ENCODE measurements around the gene DIAPH2. TPM values are rescaled to one million over a fixed set of nuclear protein-coding genes. Genes with fewer than 3 reads are reported as not detected.
A peak's percentile ranks its signal among the peaks of the same experiment; 100 is the strongest.
"Not testable (repeated sequence)": the region's sequence is repeated elsewhere in the genome, so short reads cannot be mapped to it uniquely, and the experiment has no call there.

DIAPH2 gene
- total RNA-seq, 2 experiments from 2014 or later: 9.1 to 12.4 TPM

DNA sequence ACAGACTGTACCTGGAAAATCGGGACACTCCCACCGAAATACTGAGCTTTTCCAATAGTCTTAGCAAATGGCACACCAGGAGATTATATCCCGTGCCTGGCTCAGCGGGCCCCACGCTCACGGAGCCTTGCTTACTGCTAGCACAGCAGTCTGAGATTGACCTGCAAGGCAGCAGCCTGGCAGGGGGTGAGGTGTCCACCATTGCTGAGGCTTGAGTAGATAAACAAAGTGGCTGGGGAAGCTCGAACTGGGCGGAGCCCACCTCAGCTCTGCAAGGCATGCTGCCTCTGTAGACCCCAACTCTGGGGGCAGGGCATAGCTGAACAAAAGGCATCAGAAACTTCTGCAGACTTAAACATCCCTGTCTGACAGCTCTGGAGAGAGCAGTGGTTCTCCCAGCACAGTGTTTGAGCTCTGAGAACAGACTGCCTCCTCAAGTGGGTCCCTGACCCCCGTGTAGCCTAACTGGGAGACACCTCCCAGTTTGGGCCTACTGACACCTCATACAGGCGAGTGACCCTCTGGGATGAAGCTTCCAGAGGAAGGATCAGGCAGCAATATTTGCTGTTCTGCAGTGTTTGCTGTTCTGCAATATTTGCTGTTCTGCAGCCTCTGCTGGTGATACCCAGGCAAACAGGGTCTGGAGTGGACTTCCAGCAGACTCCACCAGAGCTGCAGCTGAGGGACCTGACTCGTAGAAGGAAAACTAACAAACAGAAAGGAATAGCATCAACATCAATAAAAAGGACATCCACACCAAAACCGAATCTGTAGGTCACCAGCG lies 725.2 kb downstream of the DIAPH2 start:
- intact Hi-C loops (cut with DNase I, micrococcal nuclease); POLR2A ChIA-PET; H3K9me3 Mint-ChIP-seq (ENCODE audit: low read depth); H3K27ac Mint-ChIP-seq; CTCF ChIA-PET; DNase-seq; ATAC-seq; H3K27me3 Mint-ChIP-seq; H3K4me1 Mint-ChIP-seq; H3K4me3 Mint-ChIP-seq; H3K36me3 Mint-ChIP-seq (ENCODE audit: low read depth): not testable (repeated sequence)

- H3K27me3 Mint-ChIP-seq: no peaks in the 10 kb centered on the region
- ATAC-seq (no peak), DNase-seq (no peak)
- H3K4me1 Mint-ChIP-seq: no peaks in the 10 kb centered on the region
- intact Hi-C loops (cut with DNase I, micrococcal nuclease): no loop called here
- no peaks in the 10 kb centered on the region for H3K36me3 Mint-ChIP-seq (ENCODE audit: low read depth)
- CTCF ChIA-PET: no interaction called here
- POLR2A ChIA-PET: no interaction called here
- no peak overlapping the region for H3K4me3 Mint-ChIP-seq
- H3K27ac Mint-ChIP-seq: no peak overlapping the region
- no peaks in the 10 kb centered on the region for H3K9me3 Mint-ChIP-seq (ENCODE audit: low read depth)
These were observed 731.8 kb downstream of the DIAPH2 start for GRCh38 chrX:97416461-97416860.

GRCh38 chrX:97429101-97429500 lies 744.5 kb downstream of the DIAPH2 start:
- POLR2A ChIA-PET: no interaction called here
- CTCF ChIA-PET: no interaction called here
- intact Hi-C loops (cut with DNase I, micrococcal nuclease): no loop called here
- ATAC-seq (no peak), DNase-seq (no peak)
- Mint-ChIP-seq H3K27me3 (no peaks in the 10 kb centered on the region), H3K4me1 (no peaks in the 10 kb centered on the region), H3K4me3 (no peak overlapping the region), H3K27ac (no peak overlapping the region), H3K9me3 (ENCODE audit: low read depth) (no peaks in the 10 kb centered on the region), H3K36me3 (ENCODE audit: low read depth) (no peaks in the 10 kb centered on the region)

GRCh38 chrX:97431281-97431680 lies 746.6 kb downstream of the DIAPH2 start:
- DNase-seq (no peak), ATAC-seq (no peak)
- ChIA-PET CTCF (no interaction called here), POLR2A (no interaction called here)
- Mint-ChIP-seq H3K27me3 (no peaks in the 10 kb centered on the region), H3K36me3 (ENCODE audit: low read depth) (no peaks in the 10 kb centered on the region), H3K27ac (no peak overlapping the region), H3K4me1 (no peaks in the 10 kb centered on the region), H3K9me3 (ENCODE audit: low read depth) (no peaks in the 10 kb centered on the region), H3K4me3 (no peak overlapping the region)
- intact Hi-C loops (cut with DNase I, micrococcal nuclease): no loop called here

- Mint-ChIP-seq H3K4me1 (no peaks in the 10 kb centered on the region), H3K36me3 (ENCODE audit: low read depth) (no peaks in the 10 kb centered on the region), H3K27ac (no peak overlapping the region), H3K27me3 (no peaks in the 10 kb centered on the region), H3K4me3 (no peak overlapping the region), H3K9me3 (ENCODE audit: low read depth) (no peaks in the 10 kb centered on the region)
- ATAC-seq (no peak), DNase-seq (no peak)
- ChIA-PET POLR2A (no interaction called here), CTCF (no interaction called here)
- intact Hi-C loops (cut with DNase I, micrococcal nuclease): loop anchor here in 1 of 2 experiments (10.0 kb wide), 1 partner anchor 238 kb away; no protein-coding TSS in a partner anchor
These were observed 761.7 kb downstream of the DIAPH2 start for GRCh38 chrX:97446298-97446882.

GRCh38 chrX:97447306-97447705 lies 762.7 kb downstream of the DIAPH2 start:
- Mint-ChIP-seq H3K36me3 (ENCODE audit: low read depth) (no peaks in the 10 kb centered on the region), H3K27ac (no peak overlapping the region), H3K9me3 (ENCODE audit: low read depth) (no peaks in the 10 kb centered on the region), H3K27me3 (no peaks in the 10 kb centered on the region), H3K4me1 (no peaks in the 10 kb centered on the region), H3K4me3 (no peak overlapping the region)
- ATAC-seq (no peak), DNase-seq (no peak)
- POLR2A ChIA-PET: no interaction called here
- intact Hi-C loops (cut with DNase I, micrococcal nuclease): loop anchor here in 1 of 2 experiments (10.0 kb wide), 1 partner anchor 237 kb away; no protein-coding TSS in a partner anchor
- CTCF ChIA-PET: interaction anchor here (1.4 kb wide), 1 partner anchor 10 kb away, joined by 3 read pairs; no protein-coding TSS in a partner anchor

DNA sequence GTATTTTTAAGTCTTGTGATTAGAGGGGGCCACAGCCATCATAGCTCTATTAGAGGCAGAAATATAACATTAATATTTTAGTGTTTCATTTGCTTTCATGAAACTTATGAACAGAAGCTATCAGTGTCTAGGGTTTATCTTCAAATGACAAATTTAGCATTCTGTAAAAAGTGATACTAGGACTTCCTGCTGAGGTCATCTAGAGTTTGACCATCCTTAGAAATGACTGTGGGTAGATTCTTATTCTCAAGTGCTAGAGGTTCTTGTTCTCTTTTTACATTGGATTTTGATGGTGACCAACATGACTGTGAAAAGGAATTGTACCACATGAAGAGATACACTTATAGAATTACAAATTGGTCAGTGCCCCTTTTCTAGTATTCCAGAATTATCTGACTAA lies 767.6 kb downstream of the DIAPH2 start:
- no peak overlapping the region for H3K4me3 Mint-ChIP-seq
- H3K36me3 Mint-ChIP-seq (ENCODE audit: low read depth): no peaks in the 10 kb centered on the region
- H3K4me1 Mint-ChIP-seq: no peaks in the 10 kb centered on the region
- no peak for DNase-seq
- POLR2A ChIA-PET: no interaction called here
- CTCF ChIA-PET: no interaction called here
- intact Hi-C loops (cut with DNase I, micrococcal nuclease): no loop called here
- no peak for ATAC-seq
- H3K27me3 Mint-ChIP-seq: no peaks in the 10 kb centered on the region
- H3K27ac Mint-ChIP-seq: no peak overlapping the region
- peaks cover 2% of the 10 kb centered on the region for H3K9me3 Mint-ChIP-seq (ENCODE audit: low read depth)

DNA sequence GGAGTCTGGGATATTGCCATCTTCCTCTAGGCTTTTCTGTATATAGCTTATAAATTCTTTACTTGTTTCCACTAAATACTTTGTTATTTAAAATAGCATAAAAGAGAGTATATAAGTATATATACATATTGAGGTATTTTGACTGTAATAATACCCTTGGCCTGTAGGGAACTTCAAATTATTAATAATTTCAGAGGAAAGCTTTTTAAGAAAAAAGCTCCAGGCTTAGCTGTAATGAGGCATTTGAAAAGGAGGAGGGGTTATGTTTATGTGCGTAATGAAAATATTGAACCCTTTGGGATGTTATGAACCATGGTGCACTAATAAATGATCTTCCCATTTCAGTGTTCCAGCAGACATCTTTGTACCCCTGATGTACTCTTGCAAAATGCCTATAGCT lies 777.1 kb downstream of the DIAPH2 start:
- H3K36me3 Mint-ChIP-seq (ENCODE audit: low read depth): no peaks in the 10 kb centered on the region
- no peaks in the 10 kb centered on the region for H3K4me1 Mint-ChIP-seq
- H3K27me3 Mint-ChIP-seq: no peaks in the 10 kb centered on the region
- H3K9me3 Mint-ChIP-seq (ENCODE audit: low read depth): no peaks in the 10 kb centered on the region
- no peak for ATAC-seq
- intact Hi-C loops (cut with DNase I, micrococcal nuclease): no loop called here
- ChIA-PET CTCF (interaction anchor here (0.5 to 1.8 kb wide), 2 partner anchors 12 to 112 kb away, joined by 3 to 4 read pairs; no protein-coding TSS in a partner anchor), POLR2A (interaction anchor here (0.6 kb wide), 1 partner anchor 19 kb away, joined by 3 read pairs; no protein-coding TSS in a partner anchor)
- H3K27ac Mint-ChIP-seq: no peak overlapping the region
- no peak overlapping the region for H3K4me3 Mint-ChIP-seq
- no peak for DNase-seq

DNA sequence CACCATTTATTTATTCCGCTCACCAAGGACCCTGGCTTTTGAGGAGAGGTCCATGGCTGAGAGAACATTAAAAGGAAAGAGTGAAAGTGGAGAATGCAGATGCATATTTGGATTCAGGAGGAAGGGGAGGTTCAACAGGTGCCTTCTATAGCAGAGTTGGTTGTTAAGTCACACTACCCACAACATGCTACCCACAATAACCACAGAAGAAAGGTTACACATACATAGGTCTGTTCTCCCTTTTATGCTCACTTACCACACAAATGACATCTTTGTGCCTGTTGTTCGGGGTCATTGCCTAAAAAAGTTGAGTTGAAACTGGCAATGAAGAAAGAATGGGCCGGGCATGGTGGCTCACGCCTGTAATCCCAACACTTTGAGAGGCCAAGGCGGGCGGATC lies 786.4 kb downstream of the DIAPH2 start:
- no peak overlapping the region for H3K27ac Mint-ChIP-seq
- no peaks in the 10 kb centered on the region for H3K27me3 Mint-ChIP-seq
- POLR2A ChIA-PET: no interaction called here
- CTCF ChIA-PET: no interaction called here
- no peak overlapping the region for H3K4me3 Mint-ChIP-seq
- H3K4me1 Mint-ChIP-seq: no peaks in the 10 kb centered on the region
- H3K36me3 Mint-ChIP-seq (ENCODE audit: low read depth): no peaks in the 10 kb centered on the region
- peak; percentile 49 for ATAC-seq
- no peaks in the 10 kb centered on the region for H3K9me3 Mint-ChIP-seq (ENCODE audit: low read depth)
- intact Hi-C loops (cut with DNase I, micrococcal nuclease): no loop called here
- DNase-seq: no peak

GRCh38 chrX:97474933-97475332 lies 790.3 kb downstream of the DIAPH2 start:
- ChIA-PET POLR2A (no interaction called here), CTCF (no interaction called here)
- Mint-ChIP-seq H3K27ac (no peak overlapping the region), H3K27me3 (no peaks in the 10 kb centered on the region), H3K36me3 (ENCODE audit: low read depth) (no peaks in the 10 kb centered on the region), H3K9me3 (ENCODE audit: low read depth) (no peaks in the 10 kb centered on the region), H3K4me3 (no peak overlapping the region), H3K4me1 (no peaks in the 10 kb centered on the region)
- no peak for DNase-seq
- ATAC-seq: no peak
- intact Hi-C loops (cut with DNase I, micrococcal nuclease): no loop called here

- DNase-seq: no peak
- ChIA-PET CTCF (no interaction called here), POLR2A (no interaction called here)
- H3K9me3 Mint-ChIP-seq (ENCODE audit: low read depth): no peaks in the 10 kb centered on the region
- no peaks in the 10 kb centered on the region for H3K4me1 Mint-ChIP-seq
- intact Hi-C loops (cut with DNase I, micrococcal nuclease): no loop called here
- no peak overlapping the region for H3K4me3 Mint-ChIP-seq
- no peak overlapping the region for H3K27ac Mint-ChIP-seq
- ATAC-seq: no peak
- H3K27me3 Mint-ChIP-seq: no peaks in the 10 kb centered on the region
- no peaks in the 10 kb centered on the region for H3K36me3 Mint-ChIP-seq (ENCODE audit: low read depth)
These were observed 794.7 kb downstream of the DIAPH2 start for GRCh38 chrX:97479106-97479890.

DNA sequence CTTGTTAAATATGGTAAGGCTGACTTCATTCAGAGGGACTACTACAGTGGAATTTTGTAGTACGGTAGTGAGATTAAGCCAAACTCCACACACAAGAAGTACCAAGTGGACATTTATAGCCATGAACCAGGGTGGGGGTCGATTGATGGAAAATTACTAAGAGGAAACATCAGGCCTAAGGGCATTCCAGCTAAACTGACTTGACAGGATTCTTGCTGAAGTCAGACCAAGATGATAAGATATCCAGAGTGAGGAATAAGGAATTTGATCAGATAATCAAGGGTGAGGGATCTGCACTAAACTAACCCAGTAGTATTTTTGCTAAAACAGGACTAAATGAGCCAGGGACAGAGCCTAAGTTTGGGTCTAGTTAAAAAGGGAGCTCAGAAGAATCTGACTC lies 796.6 kb downstream of the DIAPH2 start:
- Mint-ChIP-seq H3K36me3 (ENCODE audit: low read depth) (no peaks in the 10 kb centered on the region), H3K9me3 (ENCODE audit: low read depth) (no peaks in the 10 kb centered on the region), H3K27ac (no peak overlapping the region), H3K27me3 (no peaks in the 10 kb centered on the region), H3K4me3 (no peak overlapping the region), H3K4me1 (no peaks in the 10 kb centered on the region)
- DNase-seq: no peak
- CTCF ChIA-PET: interaction anchor here (1.0 kb wide), 1 partner anchor 283 kb away, joined by 3 read pairs; no protein-coding TSS in a partner anchor
- ATAC-seq: no peak
- POLR2A ChIA-PET: no interaction called here
- intact Hi-C loops (cut with DNase I, micrococcal nuclease): no loop called here
